ENCODE measurements around the gene GHR.
A peak's percentile ranks its signal among the peaks of the same experiment; 100 is the strongest.
"Not testable (repeated sequence)": the region's sequence is repeated elsewhere in the genome, so short reads cannot be mapped to it uniquely, and the experiment has no call there.

The GHR gene

GRCh38 chr5:42718591-42718990 lies 295.4 kb downstream of the GHR start:
- Histone ChIP-seq H3K9me3 (ENCODE audit: severe bottlenecking) (no peaks in the 10 kb centered on the region), H3K27ac (ENCODE audit: poor library complexity, severe bottlenecking) (no peak overlapping the region), H3K36me3 (ENCODE audit: low read depth) (no peaks in the 10 kb centered on the region), H3K27me3 (ENCODE audit: insufficient read depth, poor library complexity, severe bottlenecking) (no peaks in the 10 kb centered on the region), H3K4me3 (ENCODE audit: severe bottlenecking) (no peak overlapping the region), H3K4me1 (ENCODE audit: insufficient read depth, poor library complexity, severe bottlenecking) (no peaks in the 10 kb centered on the region)
- DNase-seq (ENCODE audit: low spot score) (no peak), ATAC-seq (ENCODE audit: low read depth) (peak; percentile 42; the same call in 2 of the 3 replicates)
- TF ChIP-seq, protein P1, sequence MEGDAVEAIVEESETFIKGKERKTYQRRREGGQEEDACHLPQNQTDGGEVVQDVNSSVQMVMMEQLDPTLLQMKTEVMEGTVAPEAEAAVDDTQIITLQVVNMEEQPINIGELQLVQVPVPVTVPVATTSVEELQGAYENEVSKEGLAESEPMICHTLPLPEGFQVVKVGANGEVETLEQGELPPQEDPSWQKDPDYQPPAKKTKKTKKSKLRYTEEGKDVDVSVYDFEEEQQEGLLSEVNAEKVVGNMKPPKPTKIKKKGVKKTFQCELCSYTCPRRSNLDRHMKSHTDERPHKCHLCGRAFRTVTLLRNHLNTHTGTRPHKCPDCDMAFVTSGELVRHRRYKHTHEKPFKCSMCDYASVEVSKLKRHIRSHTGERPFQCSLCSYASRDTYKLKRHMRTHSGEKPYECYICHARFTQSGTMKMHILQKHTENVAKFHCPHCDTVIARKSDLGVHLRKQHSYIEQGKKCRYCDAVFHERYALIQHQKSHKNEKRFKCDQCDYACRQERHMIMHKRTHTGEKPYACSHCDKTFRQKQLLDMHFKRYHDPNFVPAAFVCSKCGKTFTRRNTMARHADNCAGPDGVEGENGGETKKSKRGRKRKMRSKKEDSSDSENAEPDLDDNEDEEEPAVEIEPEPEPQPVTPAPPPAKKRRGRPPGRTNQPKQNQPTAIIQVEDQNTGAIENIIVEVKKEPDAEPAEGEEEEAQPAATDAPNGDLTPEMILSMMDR (IDR thresholded peaks at IDR 0.05; ENCODE audit: poor library complexity, severe bottlenecking), result no peak

DNA sequence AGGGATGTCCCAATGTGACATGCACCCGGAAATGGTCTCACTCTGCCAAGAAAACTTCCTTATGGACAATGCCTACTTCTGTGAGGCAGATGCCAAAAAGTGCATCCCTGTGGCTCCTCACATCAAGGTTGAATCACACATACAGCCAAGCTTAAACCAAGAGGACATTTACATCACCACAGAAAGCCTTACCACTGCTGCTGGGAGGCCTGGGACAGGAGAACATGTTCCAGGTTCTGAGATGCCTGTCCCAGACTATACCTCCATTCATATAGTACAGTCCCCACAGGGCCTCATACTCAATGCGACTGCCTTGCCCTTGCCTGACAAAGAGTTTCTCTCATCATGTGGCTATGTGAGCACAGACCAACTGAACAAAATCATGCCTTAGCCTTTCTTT lies 295.8 kb downstream of the GHR start:
- H3K9me3 ChIP-seq (ENCODE audit: severe bottlenecking), result no peaks in the 10 kb centered on the region
- H3K4me3 ChIP-seq (ENCODE audit: severe bottlenecking), result no peak overlapping the region
- H3K27me3 ChIP-seq (ENCODE audit: insufficient read depth, poor library complexity, severe bottlenecking), result no peaks in the 10 kb centered on the region
- H3K36me3 ChIP-seq (ENCODE audit: low read depth), result no peaks in the 10 kb centered on the region
- no peak overlapping the region for H3K27ac ChIP-seq (ENCODE audit: poor library complexity, severe bottlenecking)
- no peak for DNase-seq (ENCODE audit: low spot score)
- no peak; the same call in 2 of the 3 replicates for ATAC-seq (ENCODE audit: low read depth)
- no peaks in the 10 kb centered on the region for H3K4me1 ChIP-seq (ENCODE audit: insufficient read depth, poor library complexity, severe bottlenecking)
- TF ChIP-seq, protein P1 (IDR thresholded peaks at IDR 0.05; ENCODE audit: poor library complexity, severe bottlenecking), result no peak

DNA sequence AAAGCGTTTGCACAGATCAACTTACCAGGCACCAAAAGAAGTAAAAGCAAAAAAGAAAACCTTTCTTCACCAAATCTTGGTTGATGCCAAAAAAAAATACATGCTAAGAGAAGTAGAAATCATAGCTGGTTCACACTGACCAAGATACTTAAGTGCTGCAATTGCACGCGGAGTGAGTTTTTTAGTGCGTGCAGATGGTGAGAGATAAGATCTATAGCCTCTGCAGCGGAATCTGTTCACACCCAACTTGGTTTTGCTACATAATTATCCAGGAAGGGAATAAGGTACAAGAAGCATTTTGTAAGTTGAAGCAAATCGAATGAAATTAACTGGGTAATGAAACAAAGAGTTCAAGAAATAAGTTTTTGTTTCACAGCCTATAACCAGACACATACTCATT lies 297.0 kb downstream of the GHR start:
- Histone ChIP-seq H3K4me3 (ENCODE audit: severe bottlenecking) (no peak overlapping the region), H3K27ac (ENCODE audit: poor library complexity, severe bottlenecking) (no peak overlapping the region), H3K4me1 (ENCODE audit: insufficient read depth, poor library complexity, severe bottlenecking) (no peaks in the 10 kb centered on the region), H3K9me3 (ENCODE audit: severe bottlenecking) (no peaks in the 10 kb centered on the region), H3K36me3 (ENCODE audit: low read depth) (no peaks in the 10 kb centered on the region), H3K27me3 (ENCODE audit: insufficient read depth, poor library complexity, severe bottlenecking) (peaks cover 2% of the 10 kb centered on the region)
- ATAC-seq (ENCODE audit: low read depth), result no peak
- no peak for DNase-seq (ENCODE audit: low spot score)
- TF ChIP-seq, protein P1 (IDR thresholded peaks at IDR 0.05; ENCODE audit: poor library complexity, severe bottlenecking), result no peak

DNA sequence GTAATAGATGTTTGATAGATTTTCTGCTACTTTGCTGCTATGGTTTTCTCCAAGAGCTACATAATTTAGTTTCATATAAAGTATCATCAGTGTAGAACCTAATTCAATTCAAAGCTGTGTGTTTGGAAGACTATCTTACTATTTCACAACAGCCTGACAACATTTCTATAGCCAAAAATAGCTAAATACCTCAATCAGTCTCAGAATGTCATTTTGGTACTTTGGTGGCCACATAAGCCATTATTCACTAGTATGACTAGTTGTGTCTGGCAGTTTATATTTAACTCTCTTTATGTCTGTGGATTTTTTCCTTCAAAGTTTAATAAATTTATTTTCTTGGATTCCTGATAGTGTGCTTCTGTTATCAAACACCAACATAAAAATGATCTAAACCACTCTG lies 298.2 kb downstream of the GHR start:
- no peaks in the 10 kb centered on the region for H3K36me3 ChIP-seq (ENCODE audit: low read depth)
- no peak overlapping the region for H3K4me3 ChIP-seq (ENCODE audit: severe bottlenecking)
- ATAC-seq (ENCODE audit: low read depth), result no peak
- peaks cover 6% of the 10 kb centered on the region for H3K27me3 ChIP-seq (ENCODE audit: insufficient read depth, poor library complexity, severe bottlenecking)
- TF ChIP-seq, protein P1 (IDR thresholded peaks at IDR 0.05; ENCODE audit: poor library complexity, severe bottlenecking), result no peak
- H3K27ac ChIP-seq (ENCODE audit: poor library complexity, severe bottlenecking), result no peak overlapping the region
- DNase-seq (ENCODE audit: low spot score), result no peak
- no peaks in the 10 kb centered on the region for H3K4me1 ChIP-seq (ENCODE audit: insufficient read depth, poor library complexity, severe bottlenecking)
- H3K9me3 ChIP-seq (ENCODE audit: severe bottlenecking), result no peaks in the 10 kb centered on the region

DNA sequence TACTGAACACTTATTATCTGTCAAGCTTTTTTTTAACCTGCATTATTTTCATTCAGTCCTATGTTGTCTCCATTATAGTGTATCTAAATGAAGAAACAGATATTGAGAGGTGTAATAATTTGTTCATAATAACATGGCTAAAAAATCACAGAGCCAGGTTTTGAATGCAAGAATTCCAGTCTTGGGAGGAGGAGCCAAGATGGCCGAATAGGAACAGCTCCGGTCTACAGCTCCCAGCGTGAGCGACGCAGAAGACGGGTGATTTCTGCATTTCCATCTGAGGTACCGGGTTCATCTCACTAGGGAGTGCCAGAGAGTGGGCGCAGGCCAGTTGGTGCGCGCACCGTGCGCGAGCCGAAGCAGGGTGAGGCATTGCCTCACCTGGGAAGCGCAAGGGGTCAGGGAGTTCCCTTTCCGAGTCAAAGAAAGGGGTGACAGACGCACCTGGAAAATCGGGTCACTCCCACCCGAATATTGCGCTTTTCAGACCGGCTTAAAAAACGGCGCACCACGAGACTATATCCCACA lies 311.4 kb downstream of the GHR start:
- not testable (repeated sequence) for ATAC-seq (ENCODE audit: low read depth); H3K4me3 ChIP-seq (ENCODE audit: severe bottlenecking); H3K9me3 ChIP-seq (ENCODE audit: severe bottlenecking); H3K36me3 ChIP-seq (ENCODE audit: low read depth); DNase-seq (ENCODE audit: low spot score); H3K4me1 ChIP-seq (ENCODE audit: insufficient read depth, poor library complexity, severe bottlenecking); H3K27ac ChIP-seq (ENCODE audit: poor library complexity, severe bottlenecking)
- H3K27me3 ChIP-seq (ENCODE audit: insufficient read depth, poor library complexity, severe bottlenecking), result peaks cover 11% of the 10 kb centered on the region

All from RWPE2 (cell line).